Osteoblast (primary cell): ENCODE results near the gene FOLR3. TPM values are rescaled to one million over a fixed set of nuclear protein-coding genes. Genes with fewer than 3 reads are reported as not detected.

ENCODE experiments used
- DNase-seq: peaks from one replicate; pipeline ENCODE4 v3.0.0; 2011; ENCODE audit warnings: low spot score, mixed read lengths; ENCODE audit not compliant: insufficient read length; ENCODE audit errors: missing footprints
- H2AFZ ChIP-seq: 2 replicates; pipeline ENCODE4 v1.6.0; 2011; ENCODE audit warnings: mild to moderate bottlenecking, low read length
- H3K27ac ChIP-seq: 2 replicates; pipeline ENCODE4 v1.5.1; 2011; ENCODE audit warnings: mild to moderate bottlenecking, low read depth, low read length, moderate library complexity
- H3K27me3 ChIP-seq: 2 replicates; pipeline ENCODE4 v1.6.0; 2012; ENCODE audit warnings: mild to moderate bottlenecking, control low read depth, inconsistent platforms, low read length, moderate library complexity; ENCODE audit not compliant: insufficient read depth
- H3K36me3 ChIP-seq: 2 replicates; pipeline ENCODE4 v1.5.1; 2011; ENCODE audit warnings: mild to moderate bottlenecking, low read length, control low read depth, moderate library complexity; ENCODE audit not compliant: insufficient read depth
- H3K4me1 ChIP-seq: 2 replicates; pipeline ENCODE4 v1.5.1; 2011; ENCODE audit warnings: mild to moderate bottlenecking, low read length, control low read depth, moderate library complexity; ENCODE audit not compliant: insufficient read depth
- H3K4me2 ChIP-seq: 2 replicates; pipeline ENCODE4 v1.6.0; 2011; ENCODE audit warnings: mild to moderate bottlenecking, low read length; ENCODE audit not compliant: insufficient read depth
- H3K4me3 ChIP-seq: fragments of 200-600 bp; sonication (generic); 3 replicates; pipeline ENCODE4 v1.5.1; 2012; ENCODE audit warnings: mild to moderate bottlenecking, low read length, inconsistent platforms; ENCODE audit not compliant: insufficient read depth
- H3K79me2 ChIP-seq: 2 replicates; pipeline ENCODE4 v1.6.0; 2012; ENCODE audit warnings: mild to moderate bottlenecking, low read length, control low read depth, inconsistent platforms; ENCODE audit not compliant: insufficient read depth
- H3K9me3 ChIP-seq: 2 replicates; pipeline ENCODE4 v1.5.1; 2011; ENCODE audit warnings: low read depth, low read length, control low read depth
- H4K20me1 ChIP-seq: 2 replicates; pipeline ENCODE4 v1.6.0; 2012; ENCODE audit warnings: mild to moderate bottlenecking, low read length, control low read depth; ENCODE audit not compliant: insufficient read depth
- CTCF ChIP-seq: IDR thresholded peaks from 2 replicates; pipeline ENCODE4 v1.5.1; 2011; ENCODE audit warnings: mild to moderate bottlenecking, low read depth, low read length, moderate library complexity; ENCODE audit errors: extremely low read depth
- total RNA-seq: library from RNA; depleted of rRNA; stranded (reverse); fragments of >200 nt; gene quantifications from 2 replicates; pipeline ENCODE4 v1.2.3, GENCODE V29; 2012

FOLR3 gene
- total RNA-seq, 1 donor, result 1.1 TPM

DNA sequence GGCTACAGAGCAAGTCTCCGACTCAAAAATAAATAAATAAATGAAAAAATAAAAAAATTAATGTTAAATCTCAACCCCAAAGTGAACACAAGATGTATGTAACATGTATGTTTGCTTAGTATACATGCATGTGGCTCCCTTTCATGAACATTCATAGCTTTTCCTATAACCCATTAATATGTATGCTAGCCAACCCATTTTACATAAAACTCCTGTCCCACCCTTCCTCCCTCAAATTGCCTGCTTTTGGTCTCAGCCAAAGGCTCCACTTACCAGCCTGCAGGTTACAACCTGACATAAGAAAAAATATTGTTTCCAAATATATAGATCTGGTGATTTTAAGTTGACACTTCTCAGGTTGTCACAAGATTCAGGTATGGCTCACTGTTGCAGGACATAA lies 52.7 kb downstream of the FOLR3 start:
- DNase-seq, result no peak
- TF ChIP-seq CTCF, result no peak

More for the DNA sequence above, 52.7 kb downstream of the FOLR3 start:
- no peaks in the 10 kb centered on the region for H4K20me1 ChIP-seq
- no peak overlapping the region for H2AFZ ChIP-seq
- no peaks in the 10 kb centered on the region for H3K27me3 ChIP-seq
- H3K79me2 ChIP-seq, result no peaks in the 10 kb centered on the region
- H3K27ac ChIP-seq, result no peak overlapping the region
- H3K9me3 ChIP-seq, result no peaks in the 10 kb centered on the region
- H3K4me2 ChIP-seq, result no peak overlapping the region
- H3K36me3 ChIP-seq, result no peaks in the 10 kb centered on the region
- H3K4me3 ChIP-seq, result no peak overlapping the region
- H3K4me1 ChIP-seq, result peaks cover 5% of the 10 kb centered on the region

Other genes with a start within 250 kb of the FOLR3 start
- 8.8 and 9.4 TPM in 2 replicates for gene XNDC1N, start 207.1 kb upstream of the FOLR3 start, total RNA-seq
- 32.1 and 32.2 TPM in 2 replicates for gene RNF121, start 206.7 kb upstream of the FOLR3 start, total RNA-seq
- gene IL18BP, start 136.8 kb upstream of the FOLR3 start, total RNA-seq, result 4.0 and 4.4 TPM in 2 replicates
- 176 and 182 TPM in 2 replicates for gene NUMA1, start 55.2 kb upstream of the FOLR3 start, total RNA-seq
- gene LRRC51, start 54.9 kb upstream of the FOLR3 start, total RNA-seq, result 5.1 and 6.2 TPM in 2 replicates
- gene LAMTOR1, start 32.4 kb upstream of the FOLR3 start, total RNA-seq, result 131 and 138 TPM in 2 replicates
- gene TOMT, start 29.8 kb upstream of the FOLR3 start, total RNA-seq, result not detected in 2 replicates
- gene ANAPC15, start 23.0 kb upstream of the FOLR3 start, total RNA-seq, result 21.7 and 23.0 TPM in 2 replicates
- gene FOLR1, start 56.4 kb downstream of the FOLR3 start, total RNA-seq, result under 0.01 and 0.36 TPM in 2 replicates
- not detected in 2 replicates for gene FOLR2, start 81.1 kb downstream of the FOLR3 start, total RNA-seq
- 86.5 and 92.2 TPM in 2 replicates for gene INPPL1, start 89.0 kb downstream of the FOLR3 start, total RNA-seq
- gene PHOX2A, start 108.5 kb downstream of the FOLR3 start, total RNA-seq, result not detected in 2 replicates